ENCODE data around the gene SPATA2.

GRCh38 chr20:49956689-49957088 is 41.4 kb upstream of the SPATA2 start:
- TF ChIP-seq CTCF (IDR thresholded peaks at IDR 0.05) (no peak), EZH2phosphoT487 (IDR thresholded peaks at IDR 0.05) (no peak), EZH2 (IDR thresholded peaks at IDR 0.05) (no peak)
